Measurements from ENCODE around the gene ZSCAN5A.
"Not testable (repeated sequence)": the region's sequence is repeated elsewhere in the genome, so short reads cannot be mapped to it uniquely, and the experiment has no call there.

The ZSCAN5A gene

DNA sequence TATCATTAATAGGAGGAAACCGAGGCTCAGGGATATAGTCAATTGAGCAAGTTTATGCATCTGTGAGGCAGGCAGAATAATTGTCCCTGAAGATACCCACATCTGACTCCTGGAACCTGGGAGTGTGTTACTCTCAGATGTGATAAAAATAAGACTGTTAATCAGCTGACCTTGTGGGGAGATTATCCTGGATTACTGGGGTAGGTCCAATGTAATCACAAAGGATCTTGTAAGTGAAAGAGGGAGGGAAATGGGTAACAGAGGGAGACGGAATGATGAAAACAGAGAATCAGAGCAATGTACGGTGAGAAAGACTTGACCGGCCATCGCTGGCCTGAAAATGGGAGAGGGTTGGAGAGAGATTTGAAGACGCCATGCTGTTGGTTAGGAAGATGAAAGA is 45.3 kb downstream of the ZSCAN5A start:
- DNase-seq, result no peak

DNA sequence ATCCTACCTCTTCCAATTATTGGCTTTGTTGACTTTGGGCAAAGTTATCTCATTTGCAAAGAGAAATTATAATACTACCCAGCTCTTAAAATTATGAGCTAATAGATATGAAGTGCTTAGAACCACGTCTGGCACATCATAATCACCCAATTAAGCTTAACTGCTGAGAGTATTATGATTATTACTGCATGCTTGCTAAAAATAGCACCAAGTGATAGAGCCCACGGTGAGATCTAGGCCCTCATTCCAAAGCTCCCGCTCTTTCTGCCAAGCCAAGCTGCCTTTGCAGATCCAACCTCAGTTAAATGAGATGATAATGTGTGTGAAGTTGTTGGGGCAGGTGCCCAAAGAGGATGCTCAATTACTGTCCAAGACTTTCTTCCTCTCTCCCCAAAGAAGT is 48.6 kb downstream of the ZSCAN5A start:
- DNase-seq, result no peak

GRCh38 chr19:56263319-56263718 is 51.3 kb downstream of the ZSCAN5A start:
- no peak for DNase-seq

GRCh38 chr19:56261932-56262331 is 52.7 kb downstream of the ZSCAN5A start:
- DNase-seq, result not testable (repeated sequence)

- no peak for DNase-seq
Measured at GRCh38 chr19:56261145-56261544, 53.5 kb downstream of the ZSCAN5A start.

DNA sequence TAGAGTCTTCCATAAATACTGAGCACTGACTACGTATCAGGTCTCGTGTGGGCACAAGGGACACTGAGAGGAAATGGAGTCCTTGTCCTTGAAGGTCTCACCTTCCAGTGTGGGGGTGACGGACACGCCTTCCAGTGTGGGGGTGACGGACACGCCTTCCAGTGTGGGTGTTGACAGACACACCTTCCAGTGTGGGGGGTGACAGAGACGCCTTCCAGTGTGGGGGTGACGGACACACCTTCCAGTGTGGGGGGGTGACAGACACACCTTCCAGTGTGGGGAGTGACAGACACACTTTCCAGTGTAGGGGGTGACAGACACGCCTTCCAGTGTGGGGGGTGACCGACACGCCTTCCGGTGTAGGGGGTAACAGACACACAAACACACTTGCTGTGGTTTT is 56.4 kb downstream of the ZSCAN5A start:
- no peak for DNase-seq

DNA sequence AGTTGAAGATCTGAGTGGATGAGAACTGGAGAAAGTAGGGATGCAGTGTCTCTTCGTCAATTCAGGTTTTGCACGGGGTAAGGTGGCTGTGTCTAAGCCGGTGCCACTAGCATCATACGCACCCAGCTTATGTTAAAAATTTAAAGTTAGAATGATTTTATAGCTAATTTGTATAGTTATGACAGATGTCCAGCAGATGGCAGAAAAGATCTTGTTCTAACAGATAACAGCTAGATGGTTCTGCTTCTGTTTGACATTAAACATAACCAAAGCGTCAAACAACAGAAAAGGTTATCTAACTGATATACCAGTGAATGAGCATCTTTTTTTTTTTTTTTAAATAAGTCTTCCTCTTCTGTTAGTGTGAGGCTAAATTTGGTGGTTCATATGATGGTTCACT is 60.9 kb downstream of the ZSCAN5A start:
- peak; percentile 68 for DNase-seq

- peak; percentile 22 for DNase-seq
Measured at GRCh38 chr19:56252699-56253422, 61.8 kb downstream of the ZSCAN5A start.

- DNase-seq, result not testable (repeated sequence)
Measured at GRCh38 chr19:56248736-56249338, 65.8 kb downstream of the ZSCAN5A start.

- not testable (repeated sequence) for DNase-seq
Measured at GRCh38 chr19:56245764-56246163, 68.9 kb downstream of the ZSCAN5A start.

GRCh38 chr19:56245121-56245740 is 69.4 kb downstream of the ZSCAN5A start:
- no peak for DNase-seq

DNA sequence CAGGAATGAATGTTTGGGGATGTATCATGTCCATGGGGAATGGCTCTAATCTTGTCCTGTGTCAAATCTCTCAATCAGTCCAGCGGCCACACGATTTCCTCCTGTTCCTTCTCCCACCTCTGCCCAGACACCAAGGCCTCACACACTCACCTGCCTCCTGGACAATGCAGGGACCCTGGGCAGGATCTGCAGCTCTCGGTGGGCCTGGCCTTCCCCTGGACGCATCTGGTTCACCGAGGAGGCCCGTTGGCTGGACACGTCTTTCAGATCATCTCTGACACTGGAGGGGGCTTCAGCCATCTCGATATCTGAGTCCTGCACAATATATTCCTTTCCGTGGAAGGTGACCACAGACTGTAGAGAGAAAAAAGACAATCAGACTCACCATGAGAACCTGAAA is 91.2 kb downstream of the ZSCAN5A start:
- DNase-seq, result no peak

GRCh38 chr19:56222901-56223300 is 91.7 kb downstream of the ZSCAN5A start:
- no peak for DNase-seq

- DNase-seq, result no peak
Measured at GRCh38 chr19:56221851-56222250, 92.8 kb downstream of the ZSCAN5A start.

DNA sequence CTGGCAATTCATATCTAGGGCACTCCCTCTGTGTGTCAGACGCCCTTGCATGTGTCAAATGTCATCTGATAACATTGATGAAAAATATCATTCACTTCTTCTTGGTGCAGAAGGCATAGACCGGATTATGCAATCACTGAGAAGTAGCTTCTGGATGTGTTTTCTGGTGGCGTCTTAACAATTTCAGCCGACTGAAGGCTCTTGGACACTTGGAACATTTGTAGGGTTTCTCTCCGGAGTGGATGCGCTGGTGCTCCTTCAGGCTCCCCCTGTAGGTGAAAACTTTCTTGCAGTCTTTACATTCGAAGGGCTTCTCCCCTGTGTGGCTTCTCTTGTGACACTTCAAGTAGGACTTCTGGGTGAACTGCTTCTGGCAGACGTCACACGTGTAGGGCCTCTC is 93.2 kb downstream of the ZSCAN5A start:
- not testable (repeated sequence) for DNase-seq

GRCh38 chr19:56218961-56219360 is 95.7 kb downstream of the ZSCAN5A start:
- DNase-seq, result no peak

- peak; percentile 5 for DNase-seq
Measured at GRCh38 chr19:56217039-56217949, 97.3 kb downstream of the ZSCAN5A start.

DNA sequence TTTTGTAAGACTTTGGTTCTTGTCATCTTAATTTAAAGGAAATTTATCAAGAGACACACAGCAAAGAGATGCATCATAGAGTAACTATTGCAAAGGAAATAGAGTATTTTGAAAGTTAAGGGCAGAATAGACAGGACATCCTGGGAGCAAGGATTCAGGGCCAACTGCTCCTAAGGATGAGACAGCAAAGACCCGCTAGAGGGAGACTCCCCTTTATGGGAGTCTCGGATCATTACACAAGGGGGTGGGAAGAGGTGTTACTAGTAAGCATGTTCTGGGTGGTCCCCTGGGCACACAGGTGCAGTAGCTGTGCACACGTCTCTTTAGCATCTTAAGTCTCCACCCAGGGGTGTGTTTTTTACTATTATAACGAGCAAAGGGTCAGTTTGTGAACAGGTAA is 102.9 kb downstream of the ZSCAN5A start:
- DNase-seq, result no peak

- DNase-seq, result not testable (repeated sequence)
Measured at GRCh38 chr19:56210036-56210435, 104.6 kb downstream of the ZSCAN5A start.

DNA sequence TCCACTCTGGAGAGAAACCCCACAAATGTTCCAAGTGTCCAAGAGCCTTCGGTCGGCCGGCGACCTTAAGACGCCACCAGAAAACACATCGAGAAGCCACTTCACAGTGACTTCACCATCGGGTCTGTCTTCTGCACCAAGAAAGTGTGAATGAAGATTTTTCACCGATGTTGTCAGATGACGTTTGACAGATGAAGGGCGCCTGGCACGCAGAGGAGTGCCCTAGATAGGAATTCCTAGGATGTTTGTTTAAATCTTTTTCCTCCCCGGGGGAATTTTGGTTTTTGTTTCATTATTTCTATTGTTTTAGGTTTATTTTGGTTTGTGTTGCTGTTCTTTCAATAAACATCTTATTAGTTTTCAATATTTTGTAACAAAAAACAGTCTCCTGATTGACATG is 105.5 kb downstream of the ZSCAN5A start:
- DNase-seq, result no peak

DNA sequence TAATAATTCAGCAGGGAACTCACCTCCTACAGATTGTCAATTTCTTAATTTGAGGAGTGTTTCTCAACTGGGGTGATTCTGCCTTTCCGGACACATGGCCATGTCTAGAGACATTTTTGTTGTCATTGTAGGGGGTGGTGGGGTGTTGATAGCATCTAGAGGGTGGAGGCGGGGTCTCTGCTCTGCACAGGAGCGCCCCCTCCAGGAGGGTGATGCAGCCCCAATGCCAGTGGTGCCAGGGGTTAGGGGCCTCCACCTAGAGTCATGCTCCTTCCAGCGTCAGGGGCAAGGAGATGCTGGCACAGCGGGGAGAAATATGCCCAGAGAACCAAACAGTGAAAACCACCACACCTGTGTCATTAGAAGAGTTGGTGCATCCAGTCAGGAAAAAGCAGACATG is 107.1 kb downstream of the ZSCAN5A start:
- not testable (repeated sequence) for DNase-seq

- DNase-seq, result no peak
Measured at GRCh38 chr19:56201973-56202372, 112.7 kb downstream of the ZSCAN5A start, which contains the start of gene ZSCAN5C. ZSCAN5C (plus strand) TSS chr19:56202273; CDS start chr19:56205914, 3,641 bp downstream.

DNA sequence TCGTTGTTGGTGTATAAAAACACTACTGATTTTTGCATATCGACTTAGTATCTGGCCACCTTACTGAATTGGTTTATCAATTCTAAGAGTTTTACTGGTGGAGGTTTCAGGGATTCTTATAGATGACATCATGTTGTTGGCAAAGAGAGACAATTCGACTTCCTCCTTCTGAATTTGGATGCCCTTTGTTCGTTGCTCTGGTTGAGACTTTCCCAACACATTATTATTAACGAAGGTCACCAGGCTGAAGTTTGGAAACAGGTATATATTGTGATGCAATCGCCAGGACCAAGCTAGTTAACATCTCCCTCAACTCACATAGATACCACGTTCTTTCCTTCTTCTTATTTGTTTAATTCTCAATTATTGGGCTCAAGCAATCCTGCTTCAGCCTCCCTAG is 115.0 kb downstream of the ZSCAN5A start:
- no peak for DNase-seq

Measured in NCI-H526 treated with DMSO at 0.1 percent for 48 hours (cell line).